Body of pancreas (tissue), 4 donors: ENCODE data around the gene ESF1.

Experiments used
- POLR2A ChIP-seq, 3 donors: fragments of 450-650 bp; IDR thresholded peaks; one replicate each; pipeline ENCODE4 v1.6.1; 2016; ENCODE audit warnings: antibody characterized with exemption in 3 of 3, mild to moderate bottlenecking in 2 of 3
- TF ChIP-seq, protein P1 (sequence below), 7 experiments: fragments of 450-650 bp in 4 of 7; fragments of 200-600 bp in 3 of 7; sonication (generic) in 3 of 7; IDR thresholded peaks; one replicate each; pipeline ENCODE4 v1.5.1; 2016 to 2019; ENCODE audit warnings: antibody characterized with exemption in 7 of 7

DNA sequence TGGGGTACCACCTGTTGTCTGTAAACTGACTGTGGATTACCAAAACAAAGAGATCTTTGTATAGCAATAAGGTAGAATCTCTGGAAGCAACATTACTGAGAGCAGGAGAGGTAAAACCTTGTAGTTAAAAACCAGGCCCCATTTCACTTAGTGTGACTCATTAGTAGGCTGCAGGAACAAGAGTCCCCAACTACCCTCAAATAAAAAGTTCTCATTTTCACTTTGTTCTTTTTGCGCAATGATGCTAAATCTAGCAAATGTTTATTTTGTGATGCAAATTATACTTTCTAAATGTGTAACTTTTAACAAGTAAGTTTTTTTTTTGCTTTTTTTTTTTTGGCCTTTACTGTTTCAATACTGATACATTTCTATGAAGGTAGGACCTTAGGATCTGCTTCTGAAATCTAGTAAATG, 67.1 kb downstream of the ESF1 start:
- TF ChIP-seq, protein P1, sequence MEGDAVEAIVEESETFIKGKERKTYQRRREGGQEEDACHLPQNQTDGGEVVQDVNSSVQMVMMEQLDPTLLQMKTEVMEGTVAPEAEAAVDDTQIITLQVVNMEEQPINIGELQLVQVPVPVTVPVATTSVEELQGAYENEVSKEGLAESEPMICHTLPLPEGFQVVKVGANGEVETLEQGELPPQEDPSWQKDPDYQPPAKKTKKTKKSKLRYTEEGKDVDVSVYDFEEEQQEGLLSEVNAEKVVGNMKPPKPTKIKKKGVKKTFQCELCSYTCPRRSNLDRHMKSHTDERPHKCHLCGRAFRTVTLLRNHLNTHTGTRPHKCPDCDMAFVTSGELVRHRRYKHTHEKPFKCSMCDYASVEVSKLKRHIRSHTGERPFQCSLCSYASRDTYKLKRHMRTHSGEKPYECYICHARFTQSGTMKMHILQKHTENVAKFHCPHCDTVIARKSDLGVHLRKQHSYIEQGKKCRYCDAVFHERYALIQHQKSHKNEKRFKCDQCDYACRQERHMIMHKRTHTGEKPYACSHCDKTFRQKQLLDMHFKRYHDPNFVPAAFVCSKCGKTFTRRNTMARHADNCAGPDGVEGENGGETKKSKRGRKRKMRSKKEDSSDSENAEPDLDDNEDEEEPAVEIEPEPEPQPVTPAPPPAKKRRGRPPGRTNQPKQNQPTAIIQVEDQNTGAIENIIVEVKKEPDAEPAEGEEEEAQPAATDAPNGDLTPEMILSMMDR (IDR thresholded peaks at IDR 0.05), result no peak
- TF ChIP-seq POLR2A (IDR thresholded peaks at IDR 0.05), result no peak
